Nephron progenitor cell (in vitro differentiated cells): ENCODE results near the gene ANXA7.
A peak's percentile ranks its signal among the peaks of the same experiment; 100 is the strongest.

Source experiments
- DNase-seq: peaks from one replicate; pipeline ENCODE4 v3.0.0; 2021
- H3K27ac Mint-ChIP-seq: 2 replicates; pipeline ENCODE4 v1.8.0; 2021; ENCODE audit warnings: mild to moderate bottlenecking, moderate library complexity, mixed read lengths
- H3K27me3 Mint-ChIP-seq: 2 replicates; pipeline ENCODE4 v1.8.0; 2021; ENCODE audit warnings: mild to moderate bottlenecking, low read depth, mixed read lengths; ENCODE audit not compliant: poor library complexity
- H3K36me3 Mint-ChIP-seq: 2 replicates; pipeline ENCODE4 v1.8.0; 2021; ENCODE audit warnings: low read depth, mixed read lengths
- H3K4me1 Mint-ChIP-seq: 2 replicates; pipeline ENCODE4 v1.8.0; 2021; ENCODE audit warnings: mixed read lengths
- H3K4me3 Mint-ChIP-seq: 2 replicates; pipeline ENCODE4 v1.8.0; 2021; ENCODE audit warnings: mild to moderate bottlenecking, moderate library complexity, mixed read lengths
- H3K9me3 Mint-ChIP-seq: 2 replicates; pipeline ENCODE4 v1.8.0; 2021; ENCODE audit warnings: mild to moderate bottlenecking, moderate library complexity, mixed read lengths
- TF ChIP-seq, protein P1 (sequence below): fragments of 200-600 bp; sonication (generic); IDR thresholded peaks from 2 replicates; pipeline ENCODE4 v1.5.0; 2021; ENCODE audit warnings: antibody characterized with exemption

Gene ANXA7

DNA sequence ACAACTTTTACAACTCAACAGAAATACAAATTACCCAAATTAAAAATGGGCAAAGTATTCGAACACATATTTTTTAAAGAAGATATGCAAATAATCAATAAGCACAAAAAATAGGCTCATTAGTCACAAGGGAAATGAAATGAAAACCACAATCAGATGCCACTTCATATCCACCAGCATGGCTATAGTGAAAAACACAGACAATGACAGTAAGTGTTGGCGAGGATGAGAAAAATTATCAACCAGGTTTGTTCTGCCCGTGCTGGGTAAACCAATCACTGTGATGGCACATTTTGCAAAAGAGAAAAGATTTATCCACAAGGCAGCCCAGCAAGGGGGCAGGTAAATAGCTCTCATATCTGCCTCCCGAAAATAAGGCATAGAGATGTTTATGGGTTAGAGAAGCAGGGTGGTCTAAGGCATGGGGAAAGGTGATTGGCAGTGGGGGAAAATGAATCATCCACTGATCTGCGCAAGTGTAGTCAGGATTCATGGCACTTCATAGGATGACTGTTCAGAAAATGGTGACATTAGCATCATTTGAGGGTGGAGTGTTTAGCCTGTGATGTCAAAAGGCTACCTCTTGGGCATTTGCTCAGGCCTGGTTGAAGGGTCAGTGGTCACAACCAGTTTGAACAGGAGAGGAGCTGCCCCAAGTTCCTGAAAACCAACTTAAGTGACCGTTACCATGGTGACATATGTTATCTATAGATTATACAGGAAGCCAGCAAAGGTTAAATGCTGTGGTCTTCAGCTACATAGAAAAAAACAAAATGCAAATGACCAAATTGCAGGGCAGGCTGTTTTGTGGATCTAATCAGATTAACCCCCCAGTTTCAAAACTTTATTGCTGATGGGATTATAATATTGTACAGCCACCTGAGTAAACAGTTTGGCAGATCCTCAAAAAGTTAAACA, 47.2 kb downstream of the ANXA7 start:
- Mint-ChIP-seq H3K27me3 (peaks cover 7% of the 10 kb centered on the region), H3K9me3 (peaks cover 15% of the 10 kb centered on the region), H3K4me3 (no peak overlapping the region), H3K4me1 (no peaks in the 10 kb centered on the region), H3K36me3 (peaks cover 53% of the 10 kb centered on the region), H3K27ac (no peak overlapping the region)
- TF ChIP-seq, protein P1, sequence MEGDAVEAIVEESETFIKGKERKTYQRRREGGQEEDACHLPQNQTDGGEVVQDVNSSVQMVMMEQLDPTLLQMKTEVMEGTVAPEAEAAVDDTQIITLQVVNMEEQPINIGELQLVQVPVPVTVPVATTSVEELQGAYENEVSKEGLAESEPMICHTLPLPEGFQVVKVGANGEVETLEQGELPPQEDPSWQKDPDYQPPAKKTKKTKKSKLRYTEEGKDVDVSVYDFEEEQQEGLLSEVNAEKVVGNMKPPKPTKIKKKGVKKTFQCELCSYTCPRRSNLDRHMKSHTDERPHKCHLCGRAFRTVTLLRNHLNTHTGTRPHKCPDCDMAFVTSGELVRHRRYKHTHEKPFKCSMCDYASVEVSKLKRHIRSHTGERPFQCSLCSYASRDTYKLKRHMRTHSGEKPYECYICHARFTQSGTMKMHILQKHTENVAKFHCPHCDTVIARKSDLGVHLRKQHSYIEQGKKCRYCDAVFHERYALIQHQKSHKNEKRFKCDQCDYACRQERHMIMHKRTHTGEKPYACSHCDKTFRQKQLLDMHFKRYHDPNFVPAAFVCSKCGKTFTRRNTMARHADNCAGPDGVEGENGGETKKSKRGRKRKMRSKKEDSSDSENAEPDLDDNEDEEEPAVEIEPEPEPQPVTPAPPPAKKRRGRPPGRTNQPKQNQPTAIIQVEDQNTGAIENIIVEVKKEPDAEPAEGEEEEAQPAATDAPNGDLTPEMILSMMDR = no peak
- no peak for DNase-seq

DNA sequence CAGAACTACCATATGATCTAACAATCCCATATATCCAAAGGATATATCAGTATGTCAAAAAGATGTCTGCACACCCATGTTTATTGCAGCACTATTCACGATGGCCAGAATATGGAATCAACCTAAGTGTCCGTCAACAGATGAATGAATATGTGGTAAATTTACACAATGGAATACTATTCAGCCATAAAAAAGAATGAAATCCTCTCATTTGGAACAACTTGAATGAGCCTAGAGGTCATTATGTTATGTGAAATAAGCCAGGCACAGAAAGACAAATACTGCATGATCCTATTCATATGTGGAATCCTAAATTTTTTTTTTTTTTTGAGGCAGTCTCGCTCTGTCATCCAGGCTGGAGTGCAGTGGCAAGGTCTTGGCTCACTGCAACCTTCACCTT, 48.9 kb downstream of the ANXA7 start:
- peaks cover 10% of the 10 kb centered on the region for H3K27me3 Mint-ChIP-seq
- TF ChIP-seq, protein P1 = no peak
- H3K9me3 Mint-ChIP-seq = peaks cover 16% of the 10 kb centered on the region
- no peaks in the 10 kb centered on the region for H3K4me1 Mint-ChIP-seq
- DNase-seq = no peak
- no peak overlapping the region for H3K4me3 Mint-ChIP-seq
- H3K36me3 Mint-ChIP-seq = peaks cover 47% of the 10 kb centered on the region
- no peak overlapping the region for H3K27ac Mint-ChIP-seq

DNA sequence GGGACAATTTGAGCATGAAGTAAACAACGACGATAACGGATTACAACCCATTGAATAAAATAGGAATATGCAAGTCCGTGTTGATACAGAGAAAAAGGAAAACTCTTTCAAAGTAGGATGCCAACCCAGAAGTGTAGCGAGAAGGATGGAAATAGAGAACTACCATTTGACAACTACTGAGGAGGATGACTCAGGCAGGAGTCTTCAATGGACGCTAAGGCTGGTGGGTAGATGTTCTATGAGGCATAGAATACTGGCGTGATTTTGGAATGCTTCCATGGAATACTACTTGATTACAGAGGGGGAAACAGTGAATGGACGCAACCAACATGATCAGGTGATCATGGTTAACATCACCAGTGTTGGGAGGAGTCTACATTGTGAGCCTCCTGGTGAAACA, 54.4 kb downstream of the ANXA7 start:
- no peak for DNase-seq
- Mint-ChIP-seq H3K4me1 (peaks cover 5% of the 10 kb centered on the region), H3K27me3 (peaks cover 56% of the 10 kb centered on the region), H3K4me3 (no peak overlapping the region), H3K9me3 (peaks cover 16% of the 10 kb centered on the region), H3K27ac (no peak overlapping the region), H3K36me3 (peaks cover 22% of the 10 kb centered on the region)
- TF ChIP-seq, protein P1 = no peak

DNA sequence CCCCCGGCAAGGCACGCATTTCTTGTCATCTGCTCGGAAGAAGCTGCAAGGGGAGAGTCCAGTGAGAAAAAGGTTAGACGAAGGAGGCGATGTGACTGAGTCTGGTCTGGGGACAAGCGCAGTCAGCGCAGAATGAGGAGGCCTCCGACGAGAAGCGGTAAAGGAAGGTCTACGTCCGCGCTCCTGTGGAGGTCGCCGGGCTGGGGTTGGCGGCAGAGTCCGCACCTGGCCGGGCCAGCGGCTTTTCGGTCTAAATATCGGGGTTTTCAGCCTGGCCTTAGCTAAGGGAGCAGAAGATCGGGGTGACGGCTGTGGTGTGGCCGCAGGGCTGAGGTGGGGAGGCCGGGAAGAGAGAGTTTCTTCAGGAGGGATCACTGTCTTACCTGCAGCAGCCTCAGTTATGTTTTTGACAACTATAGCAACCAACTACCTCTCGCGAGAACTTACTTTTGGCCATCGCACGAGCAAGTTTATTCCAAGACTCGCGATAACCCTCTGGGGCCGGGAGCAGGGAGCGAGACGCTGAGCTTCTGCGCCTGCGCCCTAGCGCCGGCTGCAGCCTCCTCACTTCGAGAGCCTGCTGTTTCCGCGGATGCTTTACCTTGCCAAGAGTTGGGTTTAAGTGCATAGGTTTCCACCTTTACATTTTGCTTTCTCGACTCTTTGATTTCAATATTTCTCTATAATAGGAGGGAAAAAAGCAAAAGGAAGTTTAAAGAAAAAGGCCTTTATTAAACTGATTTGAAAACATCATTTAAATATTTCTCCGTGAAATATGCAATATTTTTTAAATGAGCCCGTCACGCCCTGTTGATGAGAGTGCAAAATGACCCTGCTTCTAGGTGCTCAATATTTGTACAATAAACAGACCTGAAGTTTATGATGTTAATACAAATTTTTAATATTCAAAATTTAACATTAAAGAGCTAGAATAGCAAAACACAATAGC, 55.3 kb downstream of the ANXA7 start, which contains the start of gene CFAP70:
TSS of gene CFAP70 (minus strand) at position 534 of the 949 bp plus-strand sequence. CDS start 4,068 bp downstream, outside the sequence.
- Mint-ChIP-seq H3K36me3 (peaks cover 20% of the 10 kb centered on the region), H3K4me3 (peak within 1 kb of the TSS; percentile 96), H3K4me1 (peaks cover 5% of the 10 kb centered on the region), H3K27ac (peak within 1 kb of the TSS; percentile 78), H3K9me3 (peaks cover 16% of the 10 kb centered on the region), H3K27me3 (peaks cover 64% of the 10 kb centered on the region)
- peak; percentile 89 for DNase-seq
- TF ChIP-seq, protein P1 = no peak

DNA sequence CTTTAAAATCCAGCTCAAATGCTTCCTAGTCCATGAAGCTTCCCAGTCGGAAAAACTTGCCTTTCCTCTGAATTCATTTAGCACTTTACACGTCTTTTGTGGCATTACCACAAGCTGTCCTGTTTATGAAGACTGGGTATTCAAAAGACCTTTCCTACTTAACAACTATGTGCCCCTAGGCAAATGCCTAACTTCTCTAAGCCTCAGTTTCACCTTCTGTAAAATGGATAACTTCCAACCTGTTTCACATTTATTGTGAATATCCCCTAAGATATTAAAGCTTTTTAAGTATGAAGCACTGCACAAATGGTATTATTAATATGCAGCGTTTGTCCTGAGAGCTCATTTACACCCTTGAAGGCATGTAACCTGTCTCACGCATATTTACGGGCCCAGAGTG, 56.0 kb downstream of the ANXA7 start:
- peaks cover 13% of the 10 kb centered on the region for H3K36me3 Mint-ChIP-seq
- H3K4me3 Mint-ChIP-seq = peak overlapping the region; percentile 96
- DNase-seq = no peak
- TF ChIP-seq, protein P1 = no peak
- H3K27me3 Mint-ChIP-seq = peaks cover 72% of the 10 kb centered on the region
- peaks cover 5% of the 10 kb centered on the region for H3K4me1 Mint-ChIP-seq
- H3K27ac Mint-ChIP-seq = no peak overlapping the region
- H3K9me3 Mint-ChIP-seq = peaks cover 13% of the 10 kb centered on the region
